Putamen (tissue), 1 donor: ENCODE data around the gene ELMOD2.
"Not testable (repeated sequence)": the region's sequence is repeated elsewhere in the genome, so short reads cannot be mapped to it uniquely, and the experiment has no call there.

Experiments used
- DNase-seq: peaks from one replicate; pipeline ENCODE4 v3.0.0-alpha.2; 2016; ENCODE audit warnings: low spot score

The ELMOD2 gene

GRCh38 chr4:140523857-140524742 lies at the start of gene ELMOD2:
TSS of gene ELMOD2 (plus strand) at chr4:140524168. CDS start at chr4:140525429, 1,261 bp downstream.
- peak; percentile 99 for DNase-seq

- no peak for DNase-seq
Observed at GRCh38 chr4:140483445-140483844, 40.5 kb upstream of the ELMOD2 start.

- no peak for DNase-seq
Observed at GRCh38 chr4:140485939-140486338, 38.0 kb upstream of the ELMOD2 start.

- no peak for DNase-seq
Observed at GRCh38 chr4:140497405-140497746, 26.6 kb upstream of the ELMOD2 start.

GRCh38 chr4:140497747-140498636 lies 26.0 kb upstream of the ELMOD2 start, which contains the start of gene MGAT4D:
TSS of gene MGAT4D (minus strand) at chr4:140498293. CDS start at chr4:140498222, 71 bp downstream.
- no peak for DNase-seq

GRCh38 chr4:140499391-140499790 lies 24.6 kb upstream of the ELMOD2 start:
- no peak for DNase-seq

- DNase-seq, result no peak
Observed at GRCh38 chr4:140504261-140504660, 19.7 kb upstream of the ELMOD2 start.

- not testable (repeated sequence) for DNase-seq
Observed at GRCh38 chr4:140513765-140514164, 10.2 kb upstream of the ELMOD2 start.

GRCh38 chr4:140515423-140515822 lies 8.5 kb upstream of the ELMOD2 start:
- no peak for DNase-seq

- DNase-seq, result no peak
Observed at GRCh38 chr4:140523370-140523856, 555 bp upstream of the ELMOD2 start.

GRCh38 chr4:140529434-140529833 lies 5.5 kb downstream of the ELMOD2 start:
- DNase-seq, result no peak

GRCh38 chr4:140533951-140534480 lies 10.0 kb downstream of the ELMOD2 start:
- no peak for DNase-seq

- DNase-seq, result no peak
Observed at GRCh38 chr4:140556372-140557085, 32.6 kb downstream of the ELMOD2 start.

GRCh38 chr4:140557831-140558435 lies 34.0 kb downstream of the ELMOD2 start:
- DNase-seq, result no peak

GRCh38 chr4:140559696-140560095 lies 35.7 kb downstream of the ELMOD2 start:
- DNase-seq, result no peak

- DNase-seq, result no peak
Observed at GRCh38 chr4:140568507-140569306, 44.7 kb downstream of the ELMOD2 start, which contains the start of gene UCP1. TSS of gene UCP1 (minus strand) at chr4:140568961. CDS start at chr4:140568729, 232 bp downstream.

GRCh38 chr4:140569307-140569638 lies 45.3 kb downstream of the ELMOD2 start:
- no peak for DNase-seq

- DNase-seq, result no peak
Observed at GRCh38 chr4:140571620-140572019, 47.7 kb downstream of the ELMOD2 start.

GRCh38 chr4:140575489-140575888 lies 51.5 kb downstream of the ELMOD2 start:
- DNase-seq, result no peak

GRCh38 chr4:140579278-140579677 lies 55.3 kb downstream of the ELMOD2 start:
- no peak for DNase-seq
